ENCODE results near the gene HINFP.

DNA sequence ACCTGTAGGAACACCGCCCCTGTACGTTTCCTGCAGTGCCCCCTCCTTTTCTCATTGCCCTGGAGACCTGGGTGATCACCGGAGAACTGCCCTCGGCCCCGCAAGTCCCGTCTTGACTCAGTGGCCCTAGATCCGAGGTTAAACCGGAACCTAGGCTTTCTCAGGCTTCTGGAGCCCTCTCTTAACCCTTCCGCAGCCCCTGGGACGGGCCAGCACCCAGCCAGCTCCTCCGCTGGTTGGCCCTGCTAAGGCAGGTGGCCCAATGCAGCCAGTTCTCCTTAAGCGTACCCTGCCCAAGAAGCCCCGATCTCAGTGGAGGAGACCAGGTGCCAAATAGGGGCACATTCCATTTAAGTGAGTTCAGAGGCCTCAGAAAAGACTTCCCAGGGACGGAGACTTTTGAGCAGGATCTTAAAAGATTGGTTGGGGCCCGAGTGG, 47.9 kb downstream of the HINFP start:
- TF ChIP-seq, protein P1, sequence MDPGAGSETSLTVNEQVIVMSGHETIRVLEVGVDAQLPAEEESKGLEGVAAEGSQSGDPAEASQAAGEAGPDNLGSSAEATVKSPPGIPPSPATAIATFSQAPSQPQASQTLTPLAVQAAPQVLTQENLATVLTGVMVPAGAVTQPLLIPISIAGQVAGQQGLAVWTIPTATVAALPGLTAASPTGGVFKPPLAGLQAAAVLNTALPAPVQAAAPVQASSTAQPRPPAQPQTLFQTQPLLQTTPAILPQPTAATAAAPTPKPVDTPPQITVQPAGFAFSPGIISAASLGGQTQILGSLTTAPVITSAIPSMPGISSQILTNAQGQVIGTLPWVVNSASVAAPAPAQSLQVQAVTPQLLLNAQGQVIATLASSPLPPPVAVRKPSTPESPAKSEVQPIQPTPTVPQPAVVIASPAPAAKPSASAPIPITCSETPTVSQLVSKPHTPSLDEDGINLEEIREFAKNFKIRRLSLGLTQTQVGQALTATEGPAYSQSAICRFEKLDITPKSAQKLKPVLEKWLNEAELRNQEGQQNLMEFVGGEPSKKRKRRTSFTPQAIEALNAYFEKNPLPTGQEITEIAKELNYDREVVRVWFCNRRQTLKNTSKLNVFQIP (CRISPR knock-in tag; IDR thresholded peaks at IDR 0.05; ENCODE audit: borderline replicate concordance, low read depth), result no peak
- TF ChIP-seq CREB5 (CRISPR knock-in tag; IDR thresholded peaks at IDR 0.05; ENCODE audit: low read depth), result no peak
- no peak for TF ChIP-seq OSR1 (CRISPR knock-in tag; IDR thresholded peaks at IDR 0.05)
- TF ChIP-seq ZC3H10 (CRISPR knock-in tag; IDR thresholded peaks at IDR 0.05), result no peak
- no peak for TF ChIP-seq ZFP30 (CRISPR knock-in tag; IDR thresholded peaks at IDR 0.05)
